Sigmoid colon (tissue), 7 donors: ENCODE results near the gene CDT1. TPM values are rescaled to one million over a fixed set of nuclear protein-coding genes. Genes with fewer than 3 reads are reported as not detected.

Experiments used
- DNase-seq: peaks from one replicate; pipeline ENCODE4 v3.0.0-alpha.2; 2019
- H3K27ac ChIP-seq, 4 donors: fragments of 200-600 bp; sonication (generic); one replicate each; pipeline ENCODE4 v1.5.1; 2016 to 2019; ENCODE audit warnings: mild to moderate bottlenecking in 1 of 4
- H3K27me3 ChIP-seq, 3 donors: fragments of 200-600 bp; sonication (generic); one replicate each; pipeline ENCODE4 v1.5.1; 2019; ENCODE audit warnings: mild to moderate bottlenecking in 1 of 3
- H3K36me3 ChIP-seq, 4 donors: fragments of 200-600 bp; sonication (generic); one replicate each; pipeline ENCODE4 v1.5.1; 2016 to 2019
- H3K4me1 ChIP-seq, 4 donors: fragments of 200-600 bp; sonication (generic); one replicate each; pipeline ENCODE4 v1.5.1; 2017 to 2019
- H3K4me3 ChIP-seq, 4 donors: fragments of 200-600 bp; sonication (generic); one replicate each; pipeline ENCODE4 v1.5.1; 2017 to 2019; ENCODE audit warnings: mild to moderate bottlenecking in 2 of 4, moderate library complexity in 1 of 4
- H3K9me3 ChIP-seq, 4 donors: fragments of 200-600 bp in 3 of 4; sonication (generic) in 3 of 4; one replicate each; pipeline versions ENCODE4 v1.5.1 to v1.6.1; 2013 to 2019
- EP300 ChIP-seq, 4 donors: sonication (generic); formaldehyde crosslinking; IDR thresholded peaks; one replicate each; pipeline ENCODE4 v1.6.1; 2017; ENCODE audit warnings: antibody characterized with exemption in 4 of 4
- POLR2A ChIP-seq, 2 donors: fragments of 450-650 bp; IDR thresholded peaks; one replicate each; pipeline ENCODE4 v1.6.1; 2016; ENCODE audit warnings: antibody characterized with exemption in 2 of 2, mild to moderate bottlenecking in 2 of 2, moderate library complexity in 2 of 2
- POLR2AphosphoS5 ChIP-seq, 4 donors: sonication (generic); formaldehyde crosslinking; IDR thresholded peaks; one replicate each; pipeline ENCODE4 v1.6.1; 2017; ENCODE audit warnings: antibody characterized with exemption in 4 of 4
- WGBS, 2 donors: extraction: QIAGEN DNeasy Blood & Tissue Kit; methylation state at CpG; one replicate each; pipeline ENCODE4 v1.1.7; 2013; 5-methylcytosine and 5-hydroxymethylcytosine counted together
- intact Hi-C: fragments of 100-400 bp; cut with DNase I; formaldehyde crosslinking; loops from one replicate; pipeline ENCODE4 v1.15.1; 2023
- polyA plus RNA-seq, 3 donors: library from polyadenylated mRNA; stranded (reverse); fragments of 200-250 nt; gene quantifications; one replicate each; pipeline ENCODE4 v1.2.3, GENCODE V29; 2013
- total RNA-seq, 4 donors: library from RNA; depleted of rRNA; stranded (reverse); fragments of >200 nt; gene quantifications; one replicate each; pipeline ENCODE4 v1.1.0, GENCODE V29; 2016
- TF ChIP-seq, protein P1 (sequence below), 4 experiments: fragments of 450-650 bp in 3 of 4; fragments of 200-600 bp in 1 of 4; IDR thresholded peaks; one replicate each; pipeline ENCODE4 v1.5.1; 2016 to 2019; ENCODE audit warnings: antibody characterized with exemption in 4 of 4, mild to moderate bottlenecking in 3 of 4, moderate library complexity in 2 of 4
- donor health status: healthy with polysubstance abuse.
- donor health status: Bipolar disorder and iron deficiency.
- donor health status: healthy.

CDT1 gene
- total and polyA plus RNA-seq, 7 donors = 0.71 to 17.4 (median 3.3) TPM; not detected in 1

GRCh38 chr16:88815227-88815626, 11.6 kb downstream of the CDT1 start:
- intact Hi-C loops = no loop called here
- TF ChIP-seq POLR2A (IDR thresholded peaks at IDR 0.05) (no peak), POLR2AphosphoS5 (IDR thresholded peaks at IDR 0.05) (no peak), EP300 (IDR thresholded peaks at IDR 0.05) (no peak)
- TF ChIP-seq, protein P1, sequence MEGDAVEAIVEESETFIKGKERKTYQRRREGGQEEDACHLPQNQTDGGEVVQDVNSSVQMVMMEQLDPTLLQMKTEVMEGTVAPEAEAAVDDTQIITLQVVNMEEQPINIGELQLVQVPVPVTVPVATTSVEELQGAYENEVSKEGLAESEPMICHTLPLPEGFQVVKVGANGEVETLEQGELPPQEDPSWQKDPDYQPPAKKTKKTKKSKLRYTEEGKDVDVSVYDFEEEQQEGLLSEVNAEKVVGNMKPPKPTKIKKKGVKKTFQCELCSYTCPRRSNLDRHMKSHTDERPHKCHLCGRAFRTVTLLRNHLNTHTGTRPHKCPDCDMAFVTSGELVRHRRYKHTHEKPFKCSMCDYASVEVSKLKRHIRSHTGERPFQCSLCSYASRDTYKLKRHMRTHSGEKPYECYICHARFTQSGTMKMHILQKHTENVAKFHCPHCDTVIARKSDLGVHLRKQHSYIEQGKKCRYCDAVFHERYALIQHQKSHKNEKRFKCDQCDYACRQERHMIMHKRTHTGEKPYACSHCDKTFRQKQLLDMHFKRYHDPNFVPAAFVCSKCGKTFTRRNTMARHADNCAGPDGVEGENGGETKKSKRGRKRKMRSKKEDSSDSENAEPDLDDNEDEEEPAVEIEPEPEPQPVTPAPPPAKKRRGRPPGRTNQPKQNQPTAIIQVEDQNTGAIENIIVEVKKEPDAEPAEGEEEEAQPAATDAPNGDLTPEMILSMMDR (IDR thresholded peaks at IDR 0.05) = no peak

GRCh38 chr16:88815901-88816589, 12.5 kb downstream of the CDT1 start:
- DNase-seq = no peak
- intact Hi-C loops = no loop called here
- no peaks in the 10 kb centered on the region for H3K27me3 ChIP-seq
- H3K27ac ChIP-seq = no peak overlapping the region
- H3K9me3 ChIP-seq = no peaks in the 10 kb centered on the region
- H3K4me1 ChIP-seq = peaks cover 0 to 22% (median 14%) of the 10 kb centered on the region in 4 donors
- TF ChIP-seq, protein P1 (IDR thresholded peaks at IDR 0.05) = peak; percentile 19 to 60 (median 56)
- TF ChIP-seq EP300 (IDR thresholded peaks at IDR 0.05) (no peak), POLR2AphosphoS5 (IDR thresholded peaks at IDR 0.05) (peak in 1 of 4 donors; percentile 9)
- 28 to 52% methylated on average over 19 of the region's 19 CpGs for WGBS, 2 donors
- no peak overlapping the region for H3K4me3 ChIP-seq
- H3K36me3 ChIP-seq = peaks cover 0 to 5% (median 0%) of the 10 kb centered on the region in 4 donors

More at GRCh38 chr16:88815227-88815626, 11.6 kb downstream of the CDT1 start:
- no peak for DNase-seq
- 84 to 90% methylated on average over 10 of the region's 10 CpGs for WGBS, 2 donors
- Histone ChIP-seq H3K36me3 (no peaks in the 10 kb centered on the region), H3K27ac (no peak overlapping the region), H3K9me3 (no peaks in the 10 kb centered on the region), H3K27me3 (no peaks in the 10 kb centered on the region), H3K4me3 (no peak overlapping the region), H3K4me1 (peaks cover 0 to 30% (median 22%) of the 10 kb centered on the region in 4 donors)

- no peak overlapping the region for H3K27ac ChIP-seq
- DNase-seq = no peak
- intact Hi-C loops = no loop called here
- no peak overlapping the region for H3K4me3 ChIP-seq
- H3K4me1 ChIP-seq = peaks cover 0 to 17% (median 12%) of the 10 kb centered on the region in 4 donors
- no peaks in the 10 kb centered on the region for H3K9me3 ChIP-seq
- 70 to 83% methylated on average over 41 of the region's 41 CpGs for WGBS, 2 donors
- H3K27me3 ChIP-seq = no peaks in the 10 kb centered on the region
- TF ChIP-seq, protein P1 (IDR thresholded peaks at IDR 0.05) = no peak
- TF ChIP-seq EP300 (IDR thresholded peaks at IDR 0.05) = no peak
- TF ChIP-seq POLR2AphosphoS5 (IDR thresholded peaks at IDR 0.05) = no peak
- TF ChIP-seq POLR2A (IDR thresholded peaks at IDR 0.05) = no peak
- peaks cover 0 to 14% (median 2%) of the 10 kb centered on the region in 4 donors for H3K36me3 ChIP-seq
Measured at GRCh38 chr16:88816736-88817535, 13.3 kb downstream of the CDT1 start.

DNA sequence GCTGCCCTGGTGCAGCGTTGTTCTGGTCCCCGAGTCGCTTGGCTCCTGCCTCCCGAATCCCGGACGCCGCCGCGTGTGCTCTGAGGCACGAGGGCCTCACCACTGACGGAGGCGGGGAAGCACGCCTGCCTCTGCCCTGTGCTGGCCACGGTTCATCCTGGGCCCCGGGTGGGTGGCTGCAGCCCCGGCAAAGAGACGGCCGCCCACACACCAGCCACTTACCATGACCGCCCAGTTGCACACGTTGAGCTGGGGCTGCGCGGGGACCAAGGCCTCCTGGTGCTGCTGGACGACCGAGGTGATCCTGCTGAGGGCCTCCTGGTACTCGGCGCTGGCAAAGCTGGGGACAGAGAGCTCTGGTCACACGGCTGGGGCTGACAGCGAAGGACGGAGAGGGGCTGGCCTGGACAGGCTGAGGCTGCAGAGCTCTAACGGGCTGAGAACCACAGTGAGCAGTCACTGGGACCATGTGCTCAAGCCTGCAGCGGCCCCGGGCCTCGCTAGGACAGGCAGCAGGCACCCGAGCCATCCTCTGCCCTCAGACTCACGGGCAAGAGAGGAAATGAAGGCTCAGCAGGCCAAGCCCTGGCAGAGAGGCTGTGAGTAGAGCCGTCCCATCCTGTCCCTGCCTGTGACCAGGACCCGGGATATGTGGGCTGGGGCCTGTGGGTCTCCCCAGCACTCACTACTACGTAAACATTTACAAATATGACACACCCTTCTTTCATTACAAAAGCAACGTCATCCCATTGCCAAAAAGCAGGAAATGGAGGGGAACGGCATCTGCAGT, 14.4 kb downstream of the CDT1 start:
- Histone ChIP-seq H3K27me3 (no peaks in the 10 kb centered on the region), H3K4me3 (no peak overlapping the region), H3K27ac (no peak overlapping the region), H3K4me1 (peaks cover 0 to 6% (median 3%) of the 10 kb centered on the region in 4 donors), H3K9me3 (no peaks in the 10 kb centered on the region), H3K36me3 (peaks cover 6 to 24% (median 7%) of the 10 kb centered on the region in 4 donors)
- WGBS, 2 donors = 86 to 88% methylated on average over 40 of the region's 40 CpGs
- TF ChIP-seq EP300 (IDR thresholded peaks at IDR 0.05) (no peak), POLR2A (IDR thresholded peaks at IDR 0.05) (no peak), POLR2AphosphoS5 (IDR thresholded peaks at IDR 0.05) (no peak)
- TF ChIP-seq, protein P1 (IDR thresholded peaks at IDR 0.05) = no peak
- DNase-seq = no peak
- intact Hi-C loops = no loop called here
